ENCODE measurements around the gene NFIC. TPM values are rescaled to one million over a fixed set of nuclear protein-coding genes. Genes with fewer than 3 reads are reported as not detected.
A peak's percentile ranks its signal among the peaks of the same experiment; 100 is the strongest.
"Not testable (repeated sequence)": the region's sequence is repeated elsewhere in the genome, so short reads cannot be mapped to it uniquely, and the experiment has no call there.

NFIC gene
- polyA plus RNA-seq, 4 donors, result 4.5 to 37.9 (median 8.2) TPM

DNA sequence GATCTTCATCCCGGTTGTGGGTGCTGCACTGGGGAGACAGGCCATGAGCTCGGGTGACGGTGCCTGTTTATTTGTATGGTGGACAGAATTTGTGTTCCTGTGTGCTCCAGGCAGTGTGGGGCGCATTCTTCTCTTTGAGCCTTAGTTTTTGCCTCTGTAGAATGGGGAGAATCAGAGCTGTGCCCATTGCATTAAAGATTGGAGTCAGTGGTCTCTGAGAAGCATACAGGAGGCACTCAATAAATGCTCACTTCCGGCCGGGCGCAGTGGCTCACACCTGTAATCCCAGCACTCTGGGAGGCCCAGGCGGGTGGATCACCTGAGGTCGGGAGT, 23.0 kb downstream of the NFIC start:
- DNase-seq, result no peak
- 86% methylated on average over 9 of the region's 9 CpGs for WGBS, 3 donors
- H3K36me3 ChIP-seq (ENCODE audit: control insufficient read depth in 3 of 3, insufficient read depth in 2 of 3, low read depth in 1 of 3, low read length in 3 of 3), result peaks cover 0 to 20% (median 2%) of the 10 kb centered on the region in 3 donors
- H3K27me3 ChIP-seq (ENCODE audit: control insufficient read depth in 3 of 3, insufficient read depth in 3 of 3, low read length in 3 of 3), result no peaks in the 10 kb centered on the region
- no peak for FAIRE-seq
- H3K4me1 ChIP-seq (ENCODE audit: control insufficient read depth in 3 of 3, insufficient read depth in 2 of 3, low read depth in 1 of 3, low read length in 2 of 3), result peaks cover 2 to 9% (median 6%) of the 10 kb centered on the region in 3 donors
- H3K4me3 ChIP-seq (ENCODE audit: low read depth in 1 of 3, low read length in 3 of 3), result no peak overlapping the region
- H3K9me3 ChIP-seq (ENCODE audit: control insufficient read depth in 2 of 2, insufficient read depth in 1 of 2, low read depth in 1 of 2, low read length in 1 of 2), result no peaks in the 10 kb centered on the region
- peak overlapping the region in 1 of 3 donors; percentile 79 for H3K27ac ChIP-seq (ENCODE audit: low read depth in 1 of 3, low read length in 2 of 3)

DNA sequence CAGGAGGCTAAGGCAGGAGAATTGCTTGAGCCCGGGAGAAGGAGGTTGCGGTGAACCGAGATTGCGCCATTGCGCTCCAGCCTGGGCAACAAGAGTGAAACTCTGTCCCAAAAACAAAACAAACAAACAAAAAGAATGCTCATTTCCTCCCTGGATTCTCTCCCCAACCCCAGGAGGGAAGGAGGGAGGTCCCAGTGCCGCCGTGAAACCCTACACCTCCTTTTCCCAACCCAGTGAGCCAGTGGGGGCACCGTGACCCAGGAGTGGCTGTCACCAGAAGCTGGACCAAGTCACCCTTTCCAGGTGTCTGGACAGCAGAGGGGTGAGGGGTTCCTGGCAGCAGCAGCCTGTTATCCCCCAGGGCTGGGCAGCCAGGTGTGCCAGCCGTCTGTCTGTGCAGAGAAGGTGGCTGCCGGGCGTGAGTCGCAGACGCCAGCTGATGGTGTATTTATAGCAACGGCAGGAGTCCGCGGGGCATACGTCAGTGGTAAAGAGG, 23.5 kb downstream of the NFIC start:
- Histone ChIP-seq H3K9me3 (ENCODE audit: control insufficient read depth in 2 of 2, insufficient read depth in 1 of 2, low read depth in 1 of 2, low read length in 1 of 2) (no peaks in the 10 kb centered on the region), H3K27ac (ENCODE audit: low read depth in 1 of 3, low read length in 2 of 3) (peak overlapping the region in 1 of 3 donors; percentile 60), H3K36me3 (ENCODE audit: control insufficient read depth in 3 of 3, insufficient read depth in 2 of 3, low read depth in 1 of 3, low read length in 3 of 3) (peaks cover 0 to 22% (median 2%) of the 10 kb centered on the region in 3 donors), H3K27me3 (ENCODE audit: control insufficient read depth in 3 of 3, insufficient read depth in 3 of 3, low read length in 3 of 3) (no peaks in the 10 kb centered on the region), H3K4me1 (ENCODE audit: control insufficient read depth in 3 of 3, insufficient read depth in 2 of 3, low read depth in 1 of 3, low read length in 2 of 3) (peaks cover 2 to 8% (median 6%) of the 10 kb centered on the region in 3 donors), H3K4me3 (ENCODE audit: low read depth in 1 of 3, low read length in 3 of 3) (no peak overlapping the region)
- WGBS, 3 donors, result 59 to 64% (median 60%) methylated on average over 17 of the region's 17 CpGs
- DNase-seq (no peak), FAIRE-seq (no peak)

DNA sequence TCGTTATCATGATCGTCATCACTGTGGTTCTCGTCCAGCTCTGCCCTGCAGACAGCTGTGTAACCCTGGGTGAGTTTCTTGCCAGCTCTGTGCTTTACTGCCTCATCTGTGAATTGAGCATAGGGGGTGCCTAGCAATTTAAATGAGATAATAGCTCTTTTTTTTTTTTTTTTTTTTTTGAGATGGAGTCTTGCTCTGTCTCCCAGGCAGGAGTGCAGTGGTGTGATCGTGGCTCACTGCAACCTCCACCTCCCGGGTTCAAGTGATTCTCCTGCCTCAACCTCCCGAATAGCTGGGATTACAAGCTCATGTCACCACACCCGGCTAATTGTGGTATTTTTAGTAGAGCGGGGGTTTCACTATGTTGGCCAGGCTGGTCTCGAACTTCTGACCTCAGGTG, 25.5 kb downstream of the NFIC start:
- not testable (repeated sequence) for H3K4me3 ChIP-seq (ENCODE audit: low read depth in 1 of 3, low read length in 3 of 3); H3K4me1 ChIP-seq (ENCODE audit: control insufficient read depth in 3 of 3, insufficient read depth in 2 of 3, low read depth in 1 of 3, low read length in 2 of 3); DNase-seq; H3K9me3 ChIP-seq (ENCODE audit: control insufficient read depth in 2 of 2, insufficient read depth in 1 of 2, low read depth in 1 of 2, low read length in 1 of 2); FAIRE-seq; H3K27ac ChIP-seq (ENCODE audit: low read depth in 1 of 3, low read length in 2 of 3); H3K27me3 ChIP-seq (ENCODE audit: control insufficient read depth in 3 of 3, insufficient read depth in 3 of 3, low read length in 3 of 3)
- 91 to 96% (median 92%) methylated on average over 9 of the region's 9 CpGs for WGBS, 3 donors
- H3K36me3 ChIP-seq (ENCODE audit: control insufficient read depth in 3 of 3, insufficient read depth in 2 of 3, low read depth in 1 of 3, low read length in 3 of 3), result peaks cover 0 to 17% (median 2%) of the 10 kb centered on the region in 3 donors

DNA sequence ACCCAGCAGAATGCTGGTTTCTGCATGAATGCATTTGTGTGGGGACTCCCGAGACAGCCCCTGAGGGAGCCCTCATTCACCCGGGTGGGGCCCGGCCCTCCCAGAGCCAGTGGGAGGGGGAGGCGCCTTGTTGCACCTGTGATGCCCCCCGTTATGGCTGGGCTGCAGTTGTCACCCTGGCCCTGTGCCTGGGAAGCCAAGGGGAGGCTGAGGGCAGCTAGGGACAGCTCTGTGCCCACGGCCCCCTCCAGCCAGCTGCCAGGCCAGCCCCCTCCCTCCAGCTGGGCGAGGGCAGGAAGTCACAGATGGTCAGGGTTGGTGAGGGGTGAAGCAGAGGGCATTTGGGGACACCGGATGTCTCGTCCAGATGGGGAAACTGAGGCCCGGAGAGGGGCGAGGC, 26.1 kb downstream of the NFIC start:
- H3K4me3 ChIP-seq (ENCODE audit: low read depth in 1 of 3, low read length in 3 of 3), result no peak overlapping the region
- H3K9me3 ChIP-seq (ENCODE audit: control insufficient read depth in 2 of 2, insufficient read depth in 1 of 2, low read depth in 1 of 2, low read length in 1 of 2), result no peaks in the 10 kb centered on the region
- DNase-seq (no peak), FAIRE-seq (no peak)
- 76 to 82% (median 80%) methylated on average over 9 to 11 of the region's 11 CpGs for WGBS, 3 donors
- peaks cover 0 to 16% (median 2%) of the 10 kb centered on the region in 3 donors for H3K36me3 ChIP-seq (ENCODE audit: control insufficient read depth in 3 of 3, insufficient read depth in 2 of 3, low read depth in 1 of 3, low read length in 3 of 3)
- peaks cover 0 to 5% (median 0%) of the 10 kb centered on the region in 3 donors for H3K4me1 ChIP-seq (ENCODE audit: control insufficient read depth in 3 of 3, insufficient read depth in 2 of 3, low read depth in 1 of 3, low read length in 2 of 3)
- H3K27ac ChIP-seq (ENCODE audit: low read depth in 1 of 3, low read length in 2 of 3), result no peak overlapping the region
- no peaks in the 10 kb centered on the region for H3K27me3 ChIP-seq (ENCODE audit: control insufficient read depth in 3 of 3, insufficient read depth in 3 of 3, low read length in 3 of 3)

DNA sequence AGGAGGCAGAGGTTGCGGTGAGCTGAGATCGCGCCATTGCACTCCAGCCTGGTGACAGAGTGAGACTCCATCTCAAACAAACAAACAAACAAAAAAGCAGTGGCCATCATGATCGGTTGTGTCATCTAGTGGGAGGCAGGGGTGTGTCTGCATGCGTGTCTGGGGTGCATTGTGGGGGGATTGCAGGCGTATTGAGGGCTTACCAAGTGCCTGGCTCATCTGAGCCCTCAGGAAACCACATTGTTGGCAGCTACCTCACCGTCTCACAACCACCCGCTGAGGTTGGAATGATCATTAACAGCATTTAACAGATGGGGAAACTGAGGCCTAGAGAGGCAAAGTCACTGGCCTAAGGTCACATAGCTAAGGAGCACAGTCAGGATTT, 30.5 kb downstream of the NFIC start:
- peak overlapping the region in 1 of 3 donors; percentile 39 for H3K27ac ChIP-seq (ENCODE audit: low read depth in 1 of 3, low read length in 2 of 3)
- H3K27me3 ChIP-seq (ENCODE audit: control insufficient read depth in 3 of 3, insufficient read depth in 3 of 3, low read length in 3 of 3), result no peaks in the 10 kb centered on the region
- no peaks in the 10 kb centered on the region for H3K9me3 ChIP-seq (ENCODE audit: control insufficient read depth in 2 of 2, insufficient read depth in 1 of 2, low read depth in 1 of 2, low read length in 1 of 2)
- no peak for DNase-seq
- FAIRE-seq, result no peak
- peaks cover 0 to 7% (median 3%) of the 10 kb centered on the region in 3 donors for H3K4me1 ChIP-seq (ENCODE audit: control insufficient read depth in 3 of 3, insufficient read depth in 2 of 3, low read depth in 1 of 3, low read length in 2 of 3)
- WGBS, 3 donors, result 76 to 79% (median 77%) methylated on average over 8 of the region's 8 CpGs
- peaks cover 0 to 22% (median 2%) of the 10 kb centered on the region in 3 donors for H3K36me3 ChIP-seq (ENCODE audit: control insufficient read depth in 3 of 3, insufficient read depth in 2 of 3, low read depth in 1 of 3, low read length in 3 of 3)
- H3K4me3 ChIP-seq (ENCODE audit: low read depth in 1 of 3, low read length in 3 of 3), result no peak overlapping the region

DNA sequence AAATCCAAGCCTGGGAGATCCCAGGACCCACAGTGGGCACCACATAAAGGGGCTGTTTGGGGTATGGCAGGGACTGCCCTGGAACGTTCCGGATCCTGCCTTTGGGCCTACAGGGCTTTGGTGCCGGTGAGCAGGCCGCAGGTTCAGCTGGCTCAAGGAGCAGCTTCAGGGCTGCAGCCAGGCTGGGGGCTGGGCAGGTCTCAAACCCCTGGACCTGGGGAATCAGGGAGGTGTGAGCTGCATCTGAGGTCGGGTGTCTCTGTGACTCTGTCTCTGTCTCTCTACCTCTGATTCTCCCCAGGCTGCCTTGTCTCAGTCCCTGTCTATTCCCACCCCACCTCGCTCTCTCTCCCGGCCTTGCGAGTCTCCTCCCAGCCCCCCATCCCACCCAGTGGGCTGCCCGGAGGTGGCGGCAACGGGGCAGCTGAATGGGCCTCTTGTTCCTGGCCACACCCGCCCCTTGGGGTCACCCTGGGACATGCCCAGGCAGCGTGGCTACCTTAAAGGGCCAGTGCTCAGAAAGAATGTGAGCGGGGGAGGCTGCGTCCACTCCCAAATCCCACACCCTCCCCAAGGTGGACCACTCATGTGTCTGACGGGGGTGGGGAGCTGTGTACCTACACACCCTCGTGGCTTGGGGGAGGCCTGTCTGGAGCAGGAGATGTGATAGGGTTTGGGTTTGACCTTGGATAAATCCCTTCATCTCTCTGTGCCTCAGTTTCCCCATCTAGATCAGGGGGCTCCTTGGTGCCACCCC, 31.1 kb downstream of the NFIC start:
- no peak overlapping the region for H3K4me3 ChIP-seq (ENCODE audit: low read depth in 1 of 3, low read length in 3 of 3)
- H3K9me3 ChIP-seq (ENCODE audit: control insufficient read depth in 2 of 2, insufficient read depth in 1 of 2, low read depth in 1 of 2, low read length in 1 of 2), result no peaks in the 10 kb centered on the region
- peaks cover 0 to 20% (median 2%) of the 10 kb centered on the region in 3 donors for H3K36me3 ChIP-seq (ENCODE audit: control insufficient read depth in 3 of 3, insufficient read depth in 2 of 3, low read depth in 1 of 3, low read length in 3 of 3)
- DNase-seq, result peak in 1 of 2 donors; percentile 45
- peaks cover 0 to 7% (median 3%) of the 10 kb centered on the region in 3 donors for H3K4me1 ChIP-seq (ENCODE audit: control insufficient read depth in 3 of 3, insufficient read depth in 2 of 3, low read depth in 1 of 3, low read length in 2 of 3)
- no peaks in the 10 kb centered on the region for H3K27me3 ChIP-seq (ENCODE audit: control insufficient read depth in 3 of 3, insufficient read depth in 3 of 3, low read length in 3 of 3)
- H3K27ac ChIP-seq (ENCODE audit: low read depth in 1 of 3, low read length in 2 of 3), result peak overlapping the region in 1 of 3 donors; percentile 41
- 34 to 49% (median 42%) methylated on average over 15 to 17 of the region's 17 CpGs for WGBS, 3 donors
- no peak for FAIRE-seq

DNA sequence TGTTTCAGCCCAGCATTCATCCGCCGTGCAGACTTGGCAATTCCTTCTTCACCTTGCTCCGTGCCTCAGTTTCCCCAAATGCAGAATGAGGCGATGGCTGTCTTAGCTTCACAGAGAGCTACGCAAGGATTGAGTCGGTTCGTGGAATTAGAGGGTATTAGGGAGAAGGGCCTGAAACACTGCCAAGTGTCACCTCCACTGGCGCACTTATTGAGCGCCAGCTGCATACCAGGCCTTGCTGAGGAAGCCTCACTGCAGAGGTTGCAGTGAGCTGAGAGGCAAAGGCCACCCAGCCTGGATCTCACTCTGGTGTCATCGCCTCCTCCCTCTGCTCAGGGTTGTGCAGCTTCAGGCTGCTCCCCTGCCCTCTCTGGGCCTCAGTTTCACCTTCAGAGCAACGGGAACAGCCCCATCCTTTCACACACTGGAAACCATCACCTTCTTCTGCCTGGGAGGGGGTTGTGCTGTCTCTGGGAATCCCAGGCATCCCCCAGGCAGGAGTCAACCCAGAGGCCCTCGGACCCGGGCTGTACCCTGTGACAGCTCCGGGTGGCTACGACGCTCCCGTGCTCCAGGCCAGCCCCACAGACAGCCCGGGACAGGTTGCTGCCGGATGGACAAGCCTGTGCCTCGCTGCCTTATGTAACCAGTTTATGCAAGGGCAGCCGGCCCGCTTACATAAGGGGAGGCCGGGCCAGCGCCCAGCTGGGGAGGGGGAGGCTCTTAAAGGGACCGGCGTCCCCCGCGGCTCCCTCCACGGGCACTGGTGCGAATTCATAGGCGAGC, 31.9 kb downstream of the NFIC start:
- Histone ChIP-seq H3K4me1 (ENCODE audit: control insufficient read depth in 3 of 3, insufficient read depth in 2 of 3, low read depth in 1 of 3, low read length in 2 of 3) (peaks cover 0 to 8% (median 3%) of the 10 kb centered on the region in 3 donors), H3K4me3 (ENCODE audit: low read depth in 1 of 3, low read length in 3 of 3) (no peak overlapping the region), H3K9me3 (ENCODE audit: control insufficient read depth in 2 of 2, insufficient read depth in 1 of 2, low read depth in 1 of 2, low read length in 1 of 2) (no peaks in the 10 kb centered on the region), H3K36me3 (ENCODE audit: control insufficient read depth in 3 of 3, insufficient read depth in 2 of 3, low read depth in 1 of 3, low read length in 3 of 3) (peaks cover 0 to 15% (median 2%) of the 10 kb centered on the region in 3 donors), H3K27ac (ENCODE audit: low read depth in 1 of 3, low read length in 2 of 3) (peak overlapping the region in 2 of 3 donors; percentile 30 to 55), H3K27me3 (ENCODE audit: control insufficient read depth in 3 of 3, insufficient read depth in 3 of 3, low read length in 3 of 3) (no peaks in the 10 kb centered on the region)
- WGBS, 3 donors, result 61 to 82% (median 75%) methylated on average over 30 to 31 of the region's 31 CpGs
- FAIRE-seq (no peak), DNase-seq (peak in 1 of 2 donors; percentile 27)

DNA sequence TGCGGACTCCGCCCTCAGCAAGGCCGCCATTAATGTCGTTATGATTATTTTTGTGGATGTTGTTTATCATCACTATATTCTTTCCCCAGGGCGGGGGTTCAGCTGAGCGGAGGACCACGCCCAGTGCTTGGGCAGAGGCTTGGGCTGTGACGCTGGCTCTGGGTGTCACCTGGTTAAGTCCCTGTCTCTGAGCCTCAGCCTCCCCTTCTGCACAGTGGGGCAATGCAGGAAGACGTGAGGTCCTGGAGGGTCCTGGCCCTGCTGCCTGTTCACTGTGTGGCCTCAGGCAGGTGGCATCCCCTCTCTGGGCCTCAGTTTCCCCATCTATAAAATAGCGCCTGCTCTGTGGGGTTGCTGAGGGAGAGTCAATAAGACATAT, 32.5 kb downstream of the NFIC start:
- FAIRE-seq, result no peak
- Histone ChIP-seq H3K4me3 (ENCODE audit: low read depth in 1 of 3, low read length in 3 of 3) (no peak overlapping the region), H3K27me3 (ENCODE audit: control insufficient read depth in 3 of 3, insufficient read depth in 3 of 3, low read length in 3 of 3) (no peaks in the 10 kb centered on the region), H3K9me3 (ENCODE audit: control insufficient read depth in 2 of 2, insufficient read depth in 1 of 2, low read depth in 1 of 2, low read length in 1 of 2) (no peaks in the 10 kb centered on the region), H3K36me3 (ENCODE audit: control insufficient read depth in 3 of 3, insufficient read depth in 2 of 3, low read depth in 1 of 3, low read length in 3 of 3) (peaks cover 0 to 15% (median 2%) of the 10 kb centered on the region in 3 donors), H3K4me1 (ENCODE audit: control insufficient read depth in 3 of 3, insufficient read depth in 2 of 3, low read depth in 1 of 3, low read length in 2 of 3) (peaks cover 0 to 11% (median 3%) of the 10 kb centered on the region in 3 donors), H3K27ac (ENCODE audit: low read depth in 1 of 3, low read length in 2 of 3) (peak overlapping the region in 1 of 3 donors; percentile 55)
- 60 to 75% (median 73%) methylated on average over 10 of the region's 10 CpGs for WGBS, 3 donors
- DNase-seq, result no peak
